NCI-H510A (cell line): Measurements from ENCODE around the gene FAM83G.

Experiments used
- DNase-seq: peaks from one replicate; lab custom pipeline; 2025; lab: John Stamatoyannopoulos, UW

Gene FAM83G

GRCh38 chr17:18988546-18989173, 15.9 kb downstream of the FAM83G start:
- DNase-seq: no peak

GRCh38 chr17:18987862-18988545, 16.6 kb downstream of the FAM83G start:
- no peak for DNase-seq

GRCh38 chr17:18987230-18987610, 17.3 kb downstream of the FAM83G start:
- no peak for DNase-seq

GRCh38 chr17:18986541-18987229, 17.9 kb downstream of the FAM83G start:
- no peak for DNase-seq

- no peak for DNase-seq
Observed at GRCh38 chr17:18985475-18985874, 19.1 kb downstream of the FAM83G start.

- no peak for DNase-seq
Observed at GRCh38 chr17:18984273-18985114, 20.1 kb downstream of the FAM83G start.

- DNase-seq: no peak
Observed at GRCh38 chr17:18981642-18982424, 22.7 kb downstream of the FAM83G start.

- DNase-seq: no peak
Observed at GRCh38 chr17:18981335-18981641, 23.3 kb downstream of the FAM83G start.

GRCh38 chr17:18980682-18981334, 23.8 kb downstream of the FAM83G start:
- DNase-seq: no peak

GRCh38 chr17:18978655-18979054, 25.9 kb downstream of the FAM83G start:
- no peak for DNase-seq

- DNase-seq: no peak
Observed at GRCh38 chr17:18978050-18978449, 26.5 kb downstream of the FAM83G start.

- no peak for DNase-seq
Observed at GRCh38 chr17:18977646-18978045, 26.9 kb downstream of the FAM83G start.

GRCh38 chr17:18977021-18977420, 27.5 kb downstream of the FAM83G start:
- no peak for DNase-seq

GRCh38 chr17:18976201-18976600, 28.4 kb downstream of the FAM83G start:
- DNase-seq: no peak

- no peak for DNase-seq
Observed at GRCh38 chr17:18975597-18975996, 29.0 kb downstream of the FAM83G start.

- DNase-seq: no peak
Observed at GRCh38 chr17:18974407-18975149, 30.0 kb downstream of the FAM83G start.

- DNase-seq: no peak
Observed at GRCh38 chr17:18971801-18972200, 32.8 kb downstream of the FAM83G start.

GRCh38 chr17:18970582-18971480, 33.7 kb downstream of the FAM83G start:
- no peak for DNase-seq
